ENCODE measurements around the gene POC5.

The POC5 gene

DNA sequence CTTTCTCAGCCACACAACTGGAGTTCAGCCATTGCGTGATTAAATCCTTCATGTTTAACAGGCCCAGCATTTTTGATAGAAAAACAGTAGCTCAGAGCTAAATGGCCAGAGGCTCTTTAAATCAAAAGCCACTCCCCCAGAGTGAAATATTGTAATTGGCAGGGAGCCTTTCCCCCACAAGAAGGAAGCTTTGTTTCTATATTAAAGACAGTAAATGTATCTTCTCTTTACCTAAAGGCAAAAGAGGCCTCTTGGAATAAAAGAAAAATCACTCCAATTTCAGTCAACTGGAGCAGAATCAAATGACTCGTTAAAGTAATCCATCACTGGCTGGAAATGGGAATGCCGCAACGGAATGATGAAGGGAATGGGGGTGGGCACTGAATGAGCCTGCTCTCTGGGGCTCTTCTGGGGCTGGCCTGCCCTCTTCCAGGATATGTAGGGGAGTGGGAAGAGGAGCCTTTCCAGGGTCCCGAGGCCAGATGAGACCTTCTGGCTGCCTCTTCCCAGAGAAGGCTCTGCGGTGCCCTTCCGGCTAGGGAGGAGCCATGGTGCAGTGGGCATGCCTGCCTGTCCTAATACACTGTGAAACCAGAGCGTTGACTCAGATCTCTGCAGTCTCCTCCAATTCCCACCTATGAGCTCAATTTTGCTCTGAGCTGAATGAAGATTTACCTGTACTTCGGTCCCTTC lies 60.8 kb downstream of the POC5 start:
- DNase-seq = no peak

DNA sequence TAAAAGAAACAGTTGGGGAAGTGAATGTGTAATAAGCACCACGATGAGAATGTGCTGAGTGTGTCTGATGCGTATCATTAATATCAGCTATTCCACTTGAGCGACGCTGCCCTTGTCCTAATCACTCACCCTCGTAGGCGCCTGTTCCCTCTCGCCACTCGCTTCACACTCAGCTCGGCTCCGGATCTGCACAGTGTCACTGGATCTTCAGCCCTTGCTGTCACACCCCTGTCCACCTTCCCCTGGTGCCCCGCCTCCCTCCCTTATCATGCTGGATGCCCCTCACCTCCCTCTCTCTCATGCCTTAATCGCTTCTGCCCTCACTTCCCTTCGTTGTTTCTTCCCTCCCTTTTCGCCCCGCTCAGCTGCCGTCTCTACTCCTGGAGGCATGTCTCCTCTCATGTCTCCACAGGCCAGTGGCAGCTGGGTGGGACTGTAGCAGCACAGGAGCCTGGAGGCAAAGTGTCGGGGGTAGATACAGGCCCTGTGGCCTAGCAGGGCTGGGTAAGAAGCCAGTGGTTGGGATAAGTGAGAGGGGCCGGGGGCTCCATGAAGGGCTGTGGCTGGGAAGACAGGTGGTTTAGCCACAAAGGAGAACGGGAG lies 62.4 kb downstream of the POC5 start:
- no peak for DNase-seq

GRCh38 chr5:75653521-75653920 lies 63.7 kb downstream of the POC5 start:
- no peak for DNase-seq

DNA sequence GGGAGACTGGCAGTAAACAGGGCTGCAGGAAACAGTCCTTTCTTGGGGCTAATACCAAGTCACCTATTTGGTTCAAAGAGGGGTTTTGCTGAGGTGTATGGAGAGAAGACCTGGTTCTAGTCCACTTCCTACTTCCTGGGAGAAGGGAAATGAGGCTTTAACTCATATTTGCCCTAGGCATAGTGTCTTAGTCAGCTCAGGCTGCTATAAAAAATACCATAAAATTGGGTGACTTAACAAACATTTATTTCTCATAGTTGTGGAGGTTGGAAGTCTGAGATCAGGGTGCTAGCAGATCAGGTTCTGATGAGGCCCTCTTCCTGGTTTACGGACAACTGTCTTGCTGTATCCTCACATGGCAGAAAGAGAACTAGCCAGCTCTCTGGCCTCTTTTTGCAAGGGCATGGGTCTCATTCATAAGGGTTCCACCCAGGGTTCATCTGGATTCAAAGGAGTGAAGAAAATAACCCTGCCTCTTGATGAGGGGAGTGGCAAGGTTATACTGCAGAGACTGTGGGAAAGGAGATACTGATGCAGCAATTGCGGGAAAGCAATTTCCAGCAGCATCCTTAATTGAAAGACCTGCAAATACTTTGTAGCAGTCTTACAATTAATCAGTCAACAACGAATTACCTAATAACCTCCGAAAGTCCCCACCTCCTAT lies 65.5 kb downstream of the POC5 start:
- DNase-seq = no peak

GRCh38 chr5:75648712-75649111 lies 68.5 kb downstream of the POC5 start:
- no peak for DNase-seq

GRCh38 chr5:75640826-75641225 lies 76.4 kb downstream of the POC5 start:
- no peak for DNase-seq

GRCh38 chr5:75640395-75640794 lies 76.8 kb downstream of the POC5 start:
- DNase-seq = no peak

DNA sequence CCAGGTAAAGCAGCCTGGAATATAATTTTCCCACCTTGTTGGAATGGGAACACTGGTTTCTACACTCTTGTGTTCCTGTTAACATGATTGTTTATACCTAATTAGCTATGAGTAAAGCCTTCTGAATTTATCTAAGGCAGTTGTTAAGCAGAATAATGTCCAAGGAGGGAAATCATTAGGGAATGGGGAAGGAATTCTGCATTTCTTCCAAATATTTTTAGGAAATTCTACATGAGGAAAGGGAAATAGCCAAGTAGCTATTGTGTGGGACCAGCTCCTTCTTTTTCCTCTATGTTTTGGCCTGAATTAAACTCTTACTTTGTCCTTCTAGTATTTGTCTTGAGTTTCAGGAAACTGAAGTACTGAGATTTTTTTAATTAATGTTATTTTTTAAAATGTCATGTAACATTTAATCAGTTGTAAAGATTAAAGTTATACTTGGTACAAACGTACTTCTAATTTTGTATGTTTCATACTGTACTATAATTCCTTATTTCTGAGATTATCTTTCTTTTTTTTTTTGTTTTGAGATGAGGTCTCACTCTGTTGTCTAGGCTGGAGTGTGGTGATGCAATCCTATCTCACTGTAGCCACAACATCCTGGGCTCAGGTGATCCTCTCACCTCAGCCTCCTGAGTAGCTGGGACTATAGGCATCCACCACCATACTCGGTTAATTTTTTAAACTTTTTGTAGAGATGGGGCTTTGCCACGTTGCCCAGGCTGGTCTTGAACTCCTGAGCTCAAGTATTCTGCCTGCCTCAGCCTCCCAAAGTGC lies 77.5 kb downstream of the POC5 start:
- no peak for DNase-seq

- no peak for DNase-seq
Measured at GRCh38 chr5:75637949-75638348, 79.3 kb downstream of the POC5 start.

DNA sequence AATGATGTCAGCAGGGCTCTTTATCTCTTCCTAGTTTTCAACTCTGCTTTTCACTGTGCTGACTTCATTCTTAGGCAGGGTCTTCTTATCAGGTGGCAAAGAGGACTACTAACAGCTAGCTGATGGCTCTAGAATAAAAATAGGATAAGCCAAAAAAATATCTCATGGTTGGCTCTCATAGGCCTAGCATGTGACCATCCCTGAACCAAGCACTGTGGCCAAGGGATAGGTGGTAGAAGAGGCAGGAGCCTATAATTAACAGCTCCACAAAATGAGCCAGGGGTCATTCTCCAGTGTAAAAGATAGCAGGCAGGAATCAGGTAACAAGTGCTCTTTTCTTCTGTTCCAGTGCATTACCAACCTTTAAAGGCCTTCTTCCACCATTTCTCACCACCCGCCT lies 84.9 kb downstream of the POC5 start:
- no peak for DNase-seq

- no peak for DNase-seq
Measured at GRCh38 chr5:75630875-75631274, 86.4 kb downstream of the POC5 start.

- DNase-seq = no peak
Measured at GRCh38 chr5:75627801-75628200, 89.4 kb downstream of the POC5 start.

DNA sequence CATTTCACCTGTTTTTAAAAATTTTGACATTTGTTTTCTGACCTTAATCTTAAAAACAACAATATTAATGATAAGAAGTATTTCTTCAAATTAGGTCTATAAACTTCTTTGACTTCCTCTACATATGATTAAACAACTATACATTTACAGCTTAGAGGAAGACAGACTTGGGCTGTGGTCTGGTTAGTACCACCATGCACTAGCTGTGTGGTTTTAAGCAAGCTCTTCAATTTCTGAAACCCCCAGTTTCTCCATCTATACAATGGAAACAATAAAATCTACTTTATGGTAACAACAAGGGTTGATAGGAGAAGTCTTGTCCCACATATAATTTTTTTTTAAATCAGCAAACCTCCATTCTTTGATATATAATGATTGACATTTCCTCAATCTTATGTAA lies 90.3 kb downstream of the POC5 start:
- no peak for DNase-seq

Data from NCI-H2171 (cell line).